NCI-H345 (cell line): Measurements from ENCODE around the gene FASN.
"Not testable (repeated sequence)": the region's sequence is repeated elsewhere in the genome, so short reads cannot be mapped to it uniquely, and the experiment has no call there.

Experiments
- DNase-seq: peaks from one replicate; lab custom pipeline; 2025; lab: John Stamatoyannopoulos, UW

The FASN gene

GRCh38 chr17:82098169-82098938, at the start of gene FASN:
FASN (minus strand) TSS chr17:82098236; CDS start chr17:82096445, 1,791 bp downstream.
- DNase-seq, result peak; percentile 98

GRCh38 chr17:82146663-82147654, 48.9 kb upstream of the FASN start:
- no peak for DNase-seq

- DNase-seq, result no peak
Observed at GRCh38 chr17:82145550-82146155, 47.6 kb upstream of the FASN start.

GRCh38 chr17:82143333-82143732, 45.3 kb upstream of the FASN start:
- no peak for DNase-seq

GRCh38 chr17:82139961-82140360, 41.9 kb upstream of the FASN start:
- not testable (repeated sequence) for DNase-seq

GRCh38 chr17:82138511-82138992, 40.5 kb upstream of the FASN start:
- DNase-seq, result no peak

- DNase-seq, result no peak
Observed at GRCh38 chr17:82134101-82134500, 36.1 kb upstream of the FASN start.

GRCh38 chr17:82133166-82133953, 35.3 kb upstream of the FASN start:
- DNase-seq, result not testable (repeated sequence)

- no peak for DNase-seq
Observed at GRCh38 chr17:82129095-82129494, 31.1 kb upstream of the FASN start.

- DNase-seq, result no peak
Observed at GRCh38 chr17:82128287-82128686, 30.3 kb upstream of the FASN start.

GRCh38 chr17:82127704-82128103, 29.7 kb upstream of the FASN start:
- no peak for DNase-seq

- DNase-seq, result no peak
Observed at GRCh38 chr17:82127315-82127595, 29.2 kb upstream of the FASN start.

- DNase-seq, result no peak
Observed at GRCh38 chr17:82126556-82127314, 28.7 kb upstream of the FASN start.

- no peak for DNase-seq
Observed at GRCh38 chr17:82124101-82124500, 26.1 kb upstream of the FASN start.

GRCh38 chr17:82121660-82122629, 23.9 kb upstream of the FASN start:
- DNase-seq, result no peak

GRCh38 chr17:82121246-82121645, 23.2 kb upstream of the FASN start:
- DNase-seq, result no peak

- no peak for DNase-seq
Observed at GRCh38 chr17:82120148-82120547, 22.1 kb upstream of the FASN start.

GRCh38 chr17:82118815-82119380, 20.9 kb upstream of the FASN start:
- no peak for DNase-seq

- no peak for DNase-seq
Observed at GRCh38 chr17:82118168-82118814, 20.3 kb upstream of the FASN start.
